ENCODE measurements around the gene GLP1R.

GLP1R gene

DNA sequence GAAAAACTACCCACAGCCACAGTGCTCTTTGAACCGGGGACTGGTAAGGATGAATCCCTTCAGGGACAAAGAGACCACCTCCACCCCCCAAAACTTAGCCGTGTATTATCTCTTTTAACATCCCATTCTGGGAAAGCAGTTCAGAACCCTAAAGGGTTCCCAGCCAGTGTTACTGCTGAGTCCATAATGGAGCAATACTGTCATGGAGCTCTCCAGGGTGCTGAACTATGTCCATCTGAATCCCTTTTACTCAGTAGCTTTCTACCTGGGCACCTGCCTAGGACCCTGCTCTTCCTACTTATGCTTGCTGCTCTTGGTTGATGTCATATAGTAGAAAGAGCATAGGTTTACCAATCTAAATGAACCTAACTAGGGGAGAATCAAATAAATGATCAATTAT lies 88.7 kb downstream of the GLP1R start:
- peak; percentile 21 for DNase-seq

All from activated CD4-positive, alpha-beta T cell treated with anti-CD3 and anti-CD28 coated beads, Interleukin-2, amount 50 U/mL, for 1 hour (primary cell).